ENCODE data around the gene BRD3.

The BRD3 gene

DNA sequence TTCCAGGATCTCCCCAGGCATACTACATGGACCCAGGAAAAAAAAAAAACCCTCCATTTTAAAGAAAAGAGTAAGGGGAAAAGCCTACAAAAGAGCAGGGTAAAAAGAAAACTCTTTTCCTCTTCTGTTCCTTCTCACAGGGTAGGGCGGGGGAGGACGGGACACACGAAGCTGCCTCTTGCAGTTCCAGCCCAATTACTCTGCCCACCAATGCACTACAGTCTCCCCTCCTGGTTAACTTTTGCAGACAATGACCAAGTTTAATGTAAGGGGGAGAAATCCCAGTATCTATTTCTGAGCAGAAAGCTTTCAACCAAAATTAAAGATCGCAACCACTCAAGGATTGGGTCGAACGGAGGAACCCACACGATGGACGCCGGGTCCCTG lies 1.3 kb downstream of the BRD3 start:
- no peak for DNase-seq

DNA sequence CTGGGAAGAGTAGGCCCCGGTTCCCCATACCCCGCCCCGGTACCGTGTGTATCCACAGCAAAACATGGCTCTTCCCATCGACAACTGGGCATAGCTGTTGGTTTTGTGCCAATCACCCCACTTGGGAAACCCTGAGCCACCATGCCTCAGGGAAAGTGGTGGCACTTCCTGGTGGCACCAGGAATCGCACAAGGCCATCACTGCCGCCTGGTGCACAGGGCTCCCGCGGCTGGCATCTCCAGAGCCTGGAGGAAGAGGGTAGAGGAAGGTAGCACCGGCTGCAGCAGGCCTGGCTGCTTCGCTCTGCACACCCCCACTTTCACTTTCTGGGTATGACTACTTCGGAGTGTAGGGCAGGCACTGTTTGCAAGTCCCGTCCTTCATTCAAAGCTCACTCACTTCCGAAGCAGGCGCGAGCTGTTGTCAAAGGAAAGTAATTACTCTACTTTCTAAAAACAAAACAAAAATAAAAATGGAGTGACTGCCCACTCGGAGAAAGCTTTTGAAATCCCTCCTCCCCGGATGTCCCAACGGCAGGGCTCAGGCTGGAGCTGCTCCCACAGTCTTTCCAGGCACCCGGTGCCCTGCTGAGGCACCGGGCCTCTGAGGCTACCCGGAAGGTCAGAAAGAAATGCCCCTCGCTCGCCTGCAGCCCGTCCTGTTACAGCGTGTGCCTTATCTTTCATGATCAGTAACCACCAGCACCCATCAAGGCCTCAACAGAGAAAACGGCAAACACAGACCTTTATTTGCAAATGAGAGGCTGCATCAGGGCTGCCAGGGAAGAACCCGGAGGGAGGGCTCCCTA lies 2.0 kb downstream of the BRD3 start:
- peak; percentile 92 for DNase-seq

DNA sequence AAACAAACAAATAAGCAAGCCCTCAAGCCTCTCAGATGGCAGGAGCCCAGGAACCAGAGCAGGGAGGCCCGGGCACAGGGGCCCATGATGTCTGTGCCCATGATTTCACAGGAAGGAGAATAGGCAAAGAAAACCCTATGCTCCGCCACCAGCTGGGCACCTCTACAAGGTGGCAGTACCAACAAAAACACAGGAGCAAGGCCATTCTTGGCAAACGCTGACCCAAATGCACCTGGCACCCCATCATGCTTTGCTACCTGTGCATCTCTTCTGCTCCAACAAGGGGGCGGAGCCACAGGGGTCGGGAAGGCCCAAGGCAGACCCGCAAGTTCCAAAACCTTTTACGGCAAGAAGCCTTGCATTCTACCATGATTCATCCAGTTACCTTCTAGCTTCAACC lies 3.1 kb downstream of the BRD3 start:
- no peak for DNase-seq

DNA sequence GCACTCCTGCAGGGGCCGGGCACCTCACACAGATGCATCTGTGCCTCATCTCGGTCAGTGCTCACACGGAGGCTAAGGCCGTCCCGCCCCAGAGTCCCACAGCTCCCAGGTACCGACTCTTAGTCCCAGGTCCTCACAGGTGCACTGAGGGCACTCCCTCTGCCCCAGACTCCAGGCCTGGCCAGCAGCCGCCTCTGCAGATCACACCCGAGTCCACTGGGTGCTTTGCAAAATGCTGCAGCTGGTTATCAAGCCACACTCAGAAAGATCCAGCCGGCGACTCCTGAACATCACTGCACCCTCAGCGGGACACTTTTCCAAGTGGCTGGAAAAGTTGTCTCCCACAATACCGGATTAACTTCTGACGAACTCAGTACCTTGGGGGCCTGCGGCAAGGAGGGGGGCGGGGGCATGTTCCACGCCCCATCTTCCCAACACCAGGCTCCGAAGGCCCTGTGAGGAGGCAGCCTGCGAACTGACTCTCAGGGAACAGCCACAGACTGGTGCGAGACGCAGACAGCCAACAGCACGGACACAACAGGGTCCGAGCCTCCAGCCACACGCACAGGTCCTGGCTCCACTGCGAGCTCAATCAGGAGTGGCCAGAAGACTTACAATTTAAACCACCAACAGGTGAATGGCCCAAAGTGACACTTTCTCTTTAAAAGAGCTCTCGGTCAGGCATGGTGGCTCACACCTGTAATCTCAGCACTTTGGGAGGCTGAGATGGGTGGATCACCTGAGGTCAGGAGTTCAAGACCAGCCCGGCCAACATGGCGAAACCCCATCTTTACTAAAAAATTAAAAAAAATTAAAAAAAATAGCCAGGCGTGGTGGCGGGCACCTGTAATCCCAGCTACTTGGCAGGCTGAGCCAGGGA lies 4.0 kb downstream of the BRD3 start:
- no peak for DNase-seq

DNA sequence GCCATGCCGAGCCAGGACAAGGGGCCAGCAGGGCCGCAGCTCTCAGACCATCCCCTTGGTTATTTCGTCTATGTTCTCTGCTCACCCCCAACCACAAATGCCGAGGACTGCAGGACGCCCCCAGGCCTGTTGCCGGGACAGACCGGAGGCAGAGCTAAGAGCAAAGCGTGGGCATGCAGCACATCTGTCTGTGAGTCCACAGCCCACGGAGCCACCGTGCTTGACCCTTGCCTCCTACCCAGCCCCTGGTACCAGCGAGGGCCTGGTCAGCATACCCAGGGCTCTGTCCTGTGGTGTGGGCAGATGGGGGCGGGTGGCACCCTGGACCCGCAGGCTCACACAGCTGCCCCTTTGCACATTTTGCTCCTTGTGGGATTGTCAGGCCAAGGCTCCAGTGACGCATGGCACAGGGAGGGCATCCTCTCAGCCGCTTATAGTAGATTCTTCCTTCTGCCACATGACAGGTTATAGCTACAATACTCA lies 4.7 kb downstream of the BRD3 start:
- no peak for DNase-seq

DNA sequence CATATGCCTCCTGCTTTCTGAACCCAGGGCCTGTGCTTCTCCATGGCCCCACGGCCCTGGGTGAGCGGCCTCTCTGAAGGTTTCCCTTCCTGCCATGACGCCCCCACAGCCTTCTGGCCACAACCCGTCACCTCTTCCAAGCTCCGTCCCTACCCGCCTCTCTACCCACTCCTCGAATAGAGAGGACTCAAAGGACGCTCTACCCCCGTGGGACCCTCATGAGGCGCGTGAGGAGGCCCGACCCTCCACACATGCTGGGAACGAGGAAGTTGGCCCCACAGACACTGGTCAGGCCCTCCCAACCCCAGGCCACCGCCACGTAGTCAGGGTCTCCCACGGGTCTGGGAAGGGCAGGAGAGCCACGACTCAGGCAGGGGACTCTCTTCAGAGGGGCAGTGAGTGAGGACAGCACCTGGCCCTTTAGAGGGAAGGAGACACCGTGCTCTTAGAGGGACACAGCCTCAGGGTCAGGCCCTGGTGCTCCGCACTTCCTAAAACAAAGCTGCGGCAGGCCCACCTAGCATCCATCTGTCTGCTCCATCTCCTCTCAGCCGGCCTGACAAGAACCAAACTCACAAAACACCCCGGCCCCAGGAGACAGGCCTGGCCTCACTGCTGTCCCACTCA lies 5.3 kb downstream of the BRD3 start:
- no peak for DNase-seq

DNA sequence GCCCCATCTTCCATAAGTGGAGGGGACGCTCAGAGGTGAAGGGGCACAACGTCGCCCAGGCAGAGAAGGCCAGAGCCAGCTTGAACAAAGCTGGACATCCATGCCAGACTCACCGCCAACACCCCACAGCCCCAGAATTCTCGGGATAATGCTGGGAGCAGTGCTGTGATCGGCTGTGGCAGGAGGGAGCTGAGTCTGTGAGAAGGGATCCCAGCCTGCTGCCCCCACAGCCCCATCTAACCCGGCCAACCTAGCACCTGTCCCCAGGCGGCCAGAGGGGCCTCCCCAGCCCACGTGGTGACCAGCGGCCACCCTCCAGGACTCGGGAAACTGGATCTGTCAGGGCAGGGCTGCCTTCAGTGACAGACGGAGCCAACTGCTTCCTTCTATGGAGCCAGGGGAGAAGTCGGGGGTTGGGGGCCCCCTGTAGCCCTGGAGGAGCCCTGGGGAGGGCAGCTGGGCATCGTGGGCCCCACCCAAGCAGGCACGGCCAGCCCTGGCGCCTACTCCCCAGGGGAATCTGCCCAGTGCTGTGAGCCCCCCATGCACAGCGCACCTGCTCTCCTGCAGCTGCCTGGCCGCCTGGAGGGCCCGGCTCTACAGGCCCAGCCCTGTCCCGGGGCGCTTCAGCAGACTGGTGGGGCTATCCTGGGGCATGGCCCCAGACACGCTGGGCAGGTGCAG lies 6.0 kb downstream of the BRD3 start:
- no peak for DNase-seq

DNA sequence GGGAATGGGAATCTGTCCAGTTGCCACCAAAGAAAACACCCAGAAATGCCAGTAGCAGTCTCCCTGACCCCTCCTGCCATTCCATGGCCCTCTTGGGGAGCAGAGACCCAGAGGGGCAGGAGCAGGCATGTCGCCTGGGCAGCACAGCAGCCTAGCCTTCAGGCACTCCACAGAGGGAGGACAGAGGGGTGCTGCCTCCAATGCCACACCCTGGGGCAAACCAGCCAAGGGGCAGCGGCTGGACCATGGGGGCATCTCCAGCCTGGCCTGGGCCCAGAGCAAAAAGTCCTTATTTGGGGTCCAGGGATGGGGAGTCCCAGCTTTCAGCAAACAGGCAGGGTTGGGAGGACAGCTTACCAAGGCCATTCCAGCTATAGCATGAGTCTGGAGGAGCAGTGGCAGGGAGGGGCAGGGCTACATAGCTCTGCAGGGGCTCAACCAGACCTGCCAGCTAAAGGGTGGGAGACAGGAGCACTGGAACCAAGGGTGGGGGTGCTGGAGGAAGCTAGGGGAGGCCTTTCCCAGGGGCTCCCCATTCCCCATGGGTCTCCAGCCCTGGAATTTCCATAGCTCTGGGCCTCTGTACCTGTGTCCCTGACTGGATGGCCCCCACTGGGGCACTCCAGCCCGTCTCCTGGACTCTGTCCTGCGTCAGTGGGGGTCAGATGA lies 6.7 kb downstream of the BRD3 start:
- DNase-seq, result no peak

DNA sequence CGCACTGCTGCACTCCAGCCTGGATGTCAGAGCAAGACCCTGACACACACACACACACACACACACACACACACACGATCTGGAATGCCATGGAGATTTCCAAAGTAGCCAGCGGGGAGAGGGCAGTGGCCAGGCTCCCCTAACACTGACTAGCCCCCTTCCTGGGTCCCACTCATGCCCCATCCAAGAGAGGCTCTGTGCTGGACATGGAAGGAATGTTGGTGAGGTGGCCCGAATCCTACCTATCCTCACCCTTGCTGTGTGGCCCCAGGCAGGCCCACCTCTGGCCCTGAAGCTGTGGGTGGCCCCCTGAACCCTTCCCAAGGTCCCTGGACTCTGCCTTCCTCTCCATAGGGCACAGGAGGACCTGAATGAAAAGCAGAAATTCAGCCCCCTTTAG lies 7.3 kb downstream of the BRD3 start:
- DNase-seq, result no peak

DNA sequence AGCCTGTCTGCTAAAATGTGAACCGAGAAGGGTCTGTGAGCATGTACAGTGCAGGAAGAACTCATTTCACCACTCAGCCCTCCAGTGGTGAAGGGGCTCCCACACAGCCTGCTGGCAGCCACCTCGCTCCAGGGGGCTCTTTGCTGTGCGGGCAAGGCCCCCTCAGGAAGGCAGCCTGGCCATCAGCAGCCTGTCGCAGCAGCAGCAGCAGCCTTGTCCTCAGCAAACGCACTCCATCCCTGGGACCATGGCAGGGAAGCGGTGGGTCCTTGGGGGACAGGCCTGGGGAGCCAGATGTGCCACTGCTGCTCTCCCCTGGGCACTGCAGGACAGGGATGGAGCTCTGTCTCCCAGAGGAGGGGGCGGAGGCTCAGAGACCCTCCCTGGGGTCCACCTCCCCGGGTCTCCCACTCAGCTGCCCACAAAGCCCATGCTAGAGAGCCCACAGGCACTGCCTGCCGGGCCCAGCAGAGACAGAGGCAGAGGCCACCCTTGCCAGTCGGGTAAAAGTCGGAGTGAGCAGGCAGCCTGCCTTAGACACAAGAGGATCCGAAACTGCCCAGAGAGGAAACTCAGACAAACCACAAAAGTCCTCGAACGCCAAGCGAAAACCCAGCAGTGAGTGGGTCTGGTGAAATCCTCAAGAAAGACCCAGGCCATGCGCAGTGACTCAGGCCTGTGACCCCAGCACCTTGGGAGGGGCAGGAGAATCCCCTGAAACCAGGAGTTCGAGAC lies 8.0 kb downstream of the BRD3 start:
- DNase-seq, result peak; percentile 28

DNA sequence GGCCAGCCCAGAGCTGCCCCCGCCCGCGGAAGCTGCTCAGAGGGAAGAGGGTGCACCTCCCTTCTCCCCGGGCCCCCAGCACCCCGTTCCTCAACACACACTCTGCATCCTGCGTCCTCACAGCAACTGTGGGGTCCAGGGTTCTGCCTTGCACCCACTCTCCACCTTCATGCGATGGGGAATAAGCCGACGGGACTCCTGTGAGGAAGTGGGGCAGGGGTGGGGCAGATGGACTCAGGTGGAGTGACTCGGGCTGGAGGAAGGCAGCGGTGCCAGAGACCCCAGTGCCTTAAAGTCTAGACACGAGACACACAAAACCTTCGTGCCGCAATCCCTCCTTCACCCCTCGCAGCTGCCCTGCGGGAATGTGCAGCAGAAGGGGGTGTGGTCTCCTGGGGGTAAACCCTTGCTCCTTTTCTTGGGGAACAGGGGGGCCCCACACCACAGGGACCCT lies 8.6 kb downstream of the BRD3 start:
- DNase-seq, result no peak

DNA sequence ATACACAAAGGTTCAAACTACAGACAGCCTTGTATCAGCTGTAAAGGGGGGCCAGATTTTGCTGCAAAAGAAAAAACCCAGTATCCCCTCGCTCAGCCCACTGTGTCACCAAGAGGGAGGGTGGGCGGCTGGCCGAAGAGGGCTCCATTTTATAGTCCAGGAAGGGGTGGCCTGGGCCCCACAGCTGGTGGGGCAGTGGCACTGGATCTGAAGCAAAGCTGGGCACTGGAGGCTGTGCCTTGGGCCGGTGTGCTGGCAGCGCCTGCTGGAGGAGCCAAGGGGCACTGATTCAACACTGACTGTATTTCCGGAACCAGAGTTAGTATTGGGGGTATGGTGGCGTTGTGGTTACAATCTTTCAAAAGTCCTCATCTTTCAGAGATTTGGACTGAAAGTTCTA lies 9.1 kb downstream of the BRD3 start:
- no peak for DNase-seq

DNA sequence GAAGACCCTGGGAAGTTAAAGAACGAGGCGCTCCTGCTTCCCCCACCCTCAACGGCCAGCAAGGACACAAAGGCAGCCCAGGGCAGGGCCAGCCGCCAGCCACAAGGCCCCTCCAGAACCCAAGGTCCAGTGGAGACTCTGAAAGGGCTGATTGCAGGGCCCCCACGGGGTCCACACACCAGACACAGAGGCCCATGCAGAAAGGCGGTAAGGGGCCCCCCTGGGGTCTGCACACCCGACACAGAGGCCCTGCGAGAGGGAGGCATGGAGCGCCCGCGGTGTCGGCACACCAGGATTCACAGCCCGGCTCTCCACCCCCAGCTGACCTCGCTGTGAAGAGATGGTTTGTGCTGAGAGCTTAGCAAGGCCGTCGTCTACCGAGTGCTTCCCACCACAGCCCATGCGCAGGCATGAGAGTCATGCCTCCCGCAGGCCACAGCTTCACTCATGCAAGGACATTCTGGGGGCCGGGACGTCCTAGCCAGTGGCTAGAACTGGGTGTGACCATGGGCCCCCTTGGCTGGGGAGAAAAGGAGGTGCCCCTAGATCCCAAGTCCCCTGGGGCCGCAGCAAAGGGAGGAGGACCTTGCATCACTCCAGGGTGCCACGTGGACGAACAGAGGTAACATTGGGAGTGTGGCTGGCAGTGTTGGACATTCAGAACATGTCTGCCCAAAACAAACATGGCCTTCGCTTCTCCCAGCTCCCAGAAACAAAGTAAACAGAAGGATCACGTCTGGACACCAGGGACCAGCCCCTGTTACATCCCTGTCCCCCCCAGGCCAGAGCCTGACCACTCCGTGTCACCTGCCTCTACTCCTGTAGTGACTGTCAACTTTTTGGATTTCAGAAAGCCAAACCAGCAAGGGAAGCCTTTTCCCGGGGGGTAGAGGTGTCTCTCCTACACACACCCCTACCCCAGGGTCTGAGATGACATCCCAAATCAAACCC lies 9.8 kb downstream of the BRD3 start:
- DNase-seq, result no peak

DNA sequence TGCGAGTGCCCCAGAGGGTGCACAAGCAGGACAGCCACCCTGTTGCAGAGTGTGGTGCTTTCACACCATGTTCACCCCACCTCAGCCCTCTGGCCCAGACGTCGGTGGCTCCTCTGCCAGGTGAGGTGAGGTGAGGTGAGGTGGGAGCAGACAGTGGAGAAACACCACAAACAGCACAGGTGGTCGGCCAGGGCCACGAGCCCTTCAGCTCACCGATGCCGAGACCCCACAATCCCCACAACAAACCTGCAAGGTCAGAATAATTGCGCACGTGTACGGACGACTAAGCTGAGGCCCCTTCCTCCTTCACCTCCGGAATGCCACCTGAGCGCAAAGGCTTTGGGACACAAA lies 10.5 kb downstream of the BRD3 start:
- no peak for DNase-seq

DNA sequence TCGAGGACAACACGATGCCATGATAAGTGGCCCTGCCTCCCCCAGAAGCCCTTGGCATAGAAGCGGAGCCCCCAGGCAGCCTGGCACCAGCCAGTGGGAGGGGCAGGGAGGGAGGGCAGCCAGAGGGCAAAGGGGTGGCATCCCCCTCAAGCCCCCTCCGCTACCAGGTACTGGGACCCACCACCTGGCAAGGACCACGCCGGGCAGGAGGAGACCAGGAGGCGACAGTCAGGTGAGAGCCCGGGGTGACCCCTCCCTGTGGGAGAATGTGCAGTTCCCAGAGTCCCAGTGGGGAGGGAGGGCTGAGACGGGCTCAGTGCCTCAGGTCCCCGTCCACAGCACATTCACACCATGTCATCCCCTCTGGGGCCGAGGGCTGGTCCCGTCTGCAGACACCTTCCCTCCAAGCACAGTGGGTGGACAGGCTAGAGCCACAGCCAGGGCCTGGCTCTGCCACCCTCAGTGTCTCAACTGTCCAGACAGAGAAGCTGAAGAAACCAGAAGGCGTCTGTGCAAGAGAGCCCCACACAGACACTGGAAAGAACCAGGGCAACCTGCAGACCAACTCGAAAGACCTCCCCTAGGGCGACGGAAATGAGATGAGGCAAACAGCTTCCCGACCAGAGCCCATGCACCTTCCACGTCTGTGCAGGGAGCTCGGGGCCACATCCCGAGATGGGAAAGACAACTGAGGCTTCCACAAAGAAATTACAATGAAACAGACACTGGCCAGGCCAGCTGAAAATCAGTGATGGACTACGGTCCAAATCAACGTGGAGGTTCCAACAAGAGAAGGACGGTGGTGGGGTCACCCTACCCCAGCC lies 11.1 kb downstream of the BRD3 start:
- no peak for DNase-seq

DNA sequence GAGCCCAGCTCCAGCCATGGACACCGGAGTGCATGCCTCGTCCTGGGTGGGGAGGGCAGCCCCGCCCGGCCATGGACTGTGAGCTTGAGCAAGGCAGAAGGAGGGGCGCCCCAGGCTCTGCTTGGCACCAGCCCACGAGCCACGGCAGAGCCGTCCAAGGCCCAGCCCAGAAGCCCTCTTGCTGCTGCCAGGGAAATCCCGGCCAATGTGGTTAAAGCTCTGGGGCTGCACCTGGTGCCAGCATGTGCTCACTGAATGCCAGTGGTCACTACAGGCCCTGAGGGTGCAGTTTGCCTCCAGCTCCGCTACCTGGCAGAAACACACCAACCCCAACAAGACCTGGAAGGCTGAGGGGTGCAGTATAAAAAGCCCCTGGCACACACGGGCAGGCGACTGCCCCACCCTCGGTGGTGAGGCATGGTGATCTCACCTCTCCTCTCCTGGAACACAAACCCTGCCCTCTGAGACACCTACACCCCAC lies 11.8 kb downstream of the BRD3 start:
- DNase-seq, result no peak

DNA sequence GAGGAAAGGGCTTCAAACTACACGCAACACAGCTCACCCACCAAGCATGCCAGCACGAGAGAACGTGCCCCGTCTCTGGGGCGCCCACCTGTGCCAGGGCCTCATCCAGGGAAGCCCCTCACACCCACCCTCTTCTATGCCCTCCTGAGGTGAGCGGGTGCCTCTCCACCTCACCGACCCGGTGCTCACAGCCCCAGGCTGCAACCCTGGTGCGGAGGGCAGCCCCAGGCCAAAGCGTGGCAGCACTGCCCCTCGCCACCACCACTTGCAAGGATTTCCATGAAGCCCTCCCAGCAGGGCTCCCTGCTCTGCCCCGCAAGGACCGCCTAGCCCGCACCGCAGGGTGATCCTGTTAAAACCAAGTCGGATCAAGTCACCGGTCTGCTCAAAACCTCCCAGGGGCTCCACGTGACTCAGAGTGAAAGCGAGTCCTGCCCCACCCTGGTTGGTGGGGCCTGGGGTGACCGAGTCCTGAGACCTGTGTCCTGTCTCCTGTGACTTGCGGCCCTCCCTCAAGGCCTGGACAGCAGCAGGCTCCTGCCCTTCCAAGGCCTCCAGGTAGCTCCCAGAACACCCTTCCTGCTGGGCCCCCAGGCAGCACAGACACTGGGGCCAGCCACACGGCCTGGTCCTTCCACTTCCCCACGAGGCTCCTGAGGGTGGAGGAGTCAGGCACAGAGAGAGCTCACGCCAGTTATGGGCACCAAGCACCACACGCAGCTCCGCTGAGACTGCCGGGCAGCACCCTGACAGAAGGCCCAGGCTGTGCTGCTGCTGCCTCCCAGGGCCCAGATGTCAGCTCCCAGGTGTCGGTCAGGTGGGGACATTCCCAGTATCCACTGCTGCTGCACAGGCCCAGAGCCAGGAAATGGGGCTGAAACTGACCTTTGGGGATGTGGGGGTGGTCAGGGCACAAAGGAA lies 12.7 kb downstream of the BRD3 start:
- DNase-seq, result no peak
